HEK293 (cell line): ENCODE results near the gene HDHD2.

ENCODE experiments used
- BCL11A ChIP-seq: fragments of 450-650 bp; formaldehyde crosslinking; IDR thresholded peaks from 2 replicates; pipeline ENCODE4 v1.5.1; 2016; ENCODE audit warnings: low read depth, missing biosample characterization, missing genetic modification characterization
- CTCF ChIP-seq: fragments of 450-650 bp; formaldehyde crosslinking; IDR thresholded peaks from 2 replicates; pipeline ENCODE4 v1.5.1; 2016; ENCODE audit warnings: missing biosample characterization, missing genetic modification characterization
- HIC1 ChIP-seq: fragments of 450-650 bp; formaldehyde crosslinking; IDR thresholded peaks from 2 replicates; pipeline ENCODE4 v1.5.1; 2016; ENCODE audit warnings: missing biosample characterization, missing genetic modification characterization
- INSM2 ChIP-seq: fragments of 450-650 bp; formaldehyde crosslinking; IDR thresholded peaks from 2 replicates; pipeline ENCODE4 v1.5.1; 2016; ENCODE audit warnings: missing biosample characterization, missing genetic modification characterization
- KLF7 ChIP-seq: fragments of 450-650 bp; formaldehyde crosslinking; IDR thresholded peaks from 2 replicates; pipeline ENCODE4 v1.5.1; 2016; ENCODE audit warnings: missing biosample characterization, missing genetic modification characterization, borderline replicate concordance
- PRDM6 ChIP-seq: fragments of 450-650 bp; formaldehyde crosslinking; IDR thresholded peaks from 2 replicates; pipeline ENCODE4 v1.5.1; 2017; ENCODE audit warnings: missing biosample characterization, missing genetic modification characterization
- RBAK ChIP-seq: fragments of 450-650 bp; formaldehyde crosslinking; IDR thresholded peaks from 2 replicates; pipeline ENCODE4 v1.5.1; 2016; ENCODE audit warnings: missing biosample characterization, missing genetic modification characterization
- ZNF146 ChIP-seq: fragments of 450-650 bp; formaldehyde crosslinking; IDR thresholded peaks from 2 replicates; pipeline ENCODE4 v1.5.1; 2016; ENCODE audit warnings: missing biosample characterization, missing genetic modification characterization
- ZNF280D ChIP-seq: fragments of 450-650 bp; formaldehyde crosslinking; IDR thresholded peaks from 2 replicates; pipeline ENCODE4 v1.5.1; 2016; ENCODE audit warnings: missing biosample characterization, missing genetic modification characterization
- ZNF629 ChIP-seq: fragments of 450-650 bp; formaldehyde crosslinking; IDR thresholded peaks from 2 replicates; pipeline ENCODE4 v1.5.1; 2017; ENCODE audit warnings: missing biosample characterization, missing genetic modification characterization
- ZSCAN30 ChIP-seq: fragments of 450-650 bp; IDR thresholded peaks from 2 replicates; pipeline ENCODE4 v1.5.1; 2018; ENCODE audit warnings: missing biosample characterization, mild to moderate bottlenecking, missing genetic modification characterization, moderate library complexity

GRCh38 chr18:47120428-47120827, 29.9 kb downstream of the HDHD2 start:
- TF ChIP-seq CTCF (no peak), RBAK (tag by site-specific recombination) (no peak), BCL11A (tag by site-specific recombination) (no peak), HIC1 (tag by site-specific recombination) (no peak), INSM2 (tag by site-specific recombination) (no peak), ZNF280D (tag by site-specific recombination) (no peak), PRDM6 (tag by site-specific recombination) (no peak), KLF7 (tag by site-specific recombination) (no peak), ZNF146 (no peak), ZSCAN30 (tag by site-specific recombination) (no peak), ZNF629 (tag by site-specific recombination) (no peak)
